ENCODE results near the gene IQSEC1. TPM values are rescaled to one million over a fixed set of nuclear protein-coding genes. Genes with fewer than 3 reads are reported as not detected.

Gene IQSEC1
- total and polyA plus RNA-seq, 10 of the 15 experiments (the other 5 are each of a cell fraction or from before 2014, with no cell fraction given), result 0.92 to 55.2 (median 8.5) TPM

- no TSS peak for BruUV-seq (replicated peaks)
- ChIA-PET CTCF (interaction anchor here (1.6 kb wide), 1 partner anchor 22 kb away, joined by 4 read pairs; no protein-coding TSS in a partner anchor), POLR2A (no interaction called here), RAD21 (ENCODE audit: unreplicated experiment) (no interaction called here), SMC1A (ENCODE audit: uncharacterized antibody, unreplicated experiment) (no interaction called here)
- WGBS (ENCODE audit: insufficient coverage, insufficient replicate concordance, low lambda C conversion rate, missing lambda C conversion rate), result 95% methylated on average over 3 of the region's 3 CpGs
- Histone ChIP-seq H3K27me3 (replicated peaks in 1 of 2; ENCODE audit: control insufficient read depth in 2 of 2, insufficient read depth in 2 of 2, low read length in 1 of 2) (no peaks in the 10 kb centered on the region), H3K27ac (ENCODE audit: control insufficient read depth, insufficient read depth) (no peak overlapping the region), H4K20me1 (ENCODE audit: control insufficient read depth, insufficient read depth) (peaks cover 20% of the 10 kb centered on the region), H3K4me2 (ENCODE audit: control insufficient read depth, insufficient read depth) (no peak overlapping the region), H3K4me1 (ENCODE audit: control insufficient read depth, insufficient read depth, low read length) (peaks cover 49% of the 10 kb centered on the region), H3K4me3 (no peak overlapping the region), H2AFZ (ENCODE audit: control insufficient read depth, low read depth, low read length) (no peak overlapping the region), H3K36me3 (ENCODE audit: control insufficient read depth in 2 of 2, insufficient read depth in 2 of 2, low read length in 1 of 2) (peaks cover 0 to 11% of the 10 kb centered on the region in 2 experiments; a peak in 3 of 4 replicates), H3K9me3 (replicated peaks; ENCODE audit: control insufficient read depth, insufficient read depth, low read length) (no peaks in the 10 kb centered on the region), H3K9ac (ENCODE audit: control insufficient read depth, insufficient read depth, low read length) (no peak overlapping the region), H3K79me2 (ENCODE audit: control insufficient read depth, insufficient read depth, low read length) (peaks cover 61% of the 10 kb centered on the region)
- ATAC-seq, result no peak
- FAIRE-seq, result no peak
- no peak for DNase-seq (ENCODE audit: low read depth, low spot score)
- intact Hi-C loops (cut with micrococcal nuclease; ENCODE audit: unreplicated experiment), result no loop called here
- in situ Hi-C loops (cut with MboI), result no loop called here
- TF ChIP-seq HSF1 (IDR thresholded peaks at IDR 0.05; ENCODE audit: low read depth, low read length) (no peak), POU2F2 (IDR thresholded peaks at IDR 0.05; ENCODE audit: borderline replicate concordance, low read depth, low read length) (no peak), KLF5 (IDR thresholded peaks at IDR 0.05; ENCODE audit: partially characterized antibody) (no peak), TCF7 (IDR thresholded peaks at IDR 0.05; ENCODE audit: borderline replicate concordance) (no peak), NKRF (conservative IDR thresholded peaks at IDR 0.05) (no peak), SMAD5 (IDR thresholded peaks at IDR 0.05; ENCODE audit: low read depth) (no peak), CREB1 (IDR thresholded peaks at IDR 0.05; ENCODE audit: low read depth) (no peak), BCL11A (IDR thresholded peaks at IDR 0.05; ENCODE audit: low read depth, low read length) (no peak)
Measured at GRCh38 chr3:12962292-12962691, 110.9 kb downstream of the IQSEC1 start.

Data from GM12878 (cell line).